Spleen (tissue), 11 donors: Measurements from ENCODE around the gene AMOTL1. TPM values are rescaled to one million over a fixed set of nuclear protein-coding genes. Genes with fewer than 3 reads are reported as not detected.

Experiments
- DNase-seq: peaks from one replicate; pipeline ENCODE4 v3.0.0-alpha.2; 2020
- H3K27ac ChIP-seq, 8 donors: fragments of 200-600 bp; sonication (generic) in 7 of 8; 1 replicate in 4 of 8; 2 replicates in 4 of 8; pipeline versions ENCODE4 v1.5.0 to v1.8.0; 2016 to 2021; ENCODE audit warnings: inconsistent platforms in 4 of 8, mild to moderate bottlenecking in 4 of 8, moderate library complexity in 1 of 8
- H3K27me3 ChIP-seq, 7 donors: fragments of 200-600 bp; sonication (generic) in 6 of 7; replicated peaks in 1 of 7; 1 replicate in 4 of 7; 2 replicates in 3 of 7; pipeline versions ENCODE4 v1.5.0 to v1.8.0; 2016 to 2021; ENCODE audit warnings: inconsistent platforms in 3 of 7, mild to moderate bottlenecking in 1 of 7
- H3K36me3 ChIP-seq, 6 donors: fragments of 200-600 bp; sonication (generic) in 5 of 6; 1 replicate in 4 of 6; 2 replicates in 2 of 6; pipeline versions ENCODE4 v1.5.0 to v1.8.0; 2016 to 2021; ENCODE audit warnings: inconsistent platforms in 2 of 6
- H3K4me1 ChIP-seq, 6 donors: fragments of 200-600 bp; sonication (generic) in 5 of 6; 1 replicate in 3 of 6; 2 replicates in 3 of 6; pipeline versions ENCODE4 v1.5.0 to v1.8.0; 2016 to 2021; ENCODE audit warnings: inconsistent platforms in 3 of 6
- H3K4me3 ChIP-seq, 8 donors: fragments of 200-600 bp; sonication (generic) in 7 of 8; 1 replicate in 4 of 8; 2 replicates in 4 of 8; pipeline versions ENCODE4 v1.5.0 to v1.8.0; 2016 to 2021; ENCODE audit warnings: inconsistent platforms in 4 of 8, mild to moderate bottlenecking in 4 of 8, moderate library complexity in 2 of 8
- H3K9me3 ChIP-seq, 8 donors: fragments of 200-600 bp; sonication (generic) in 7 of 8; 1 replicate in 4 of 8; 2 replicates in 4 of 8; pipeline versions ENCODE4 v1.5.0 to v1.8.0; 2016 to 2021; ENCODE audit warnings: inconsistent platforms in 4 of 8
- CTCF ChIP-seq, 11 experiments: fragments of 200-600 bp in 7 of 11; fragments of 450-650 bp in 4 of 11; sonication (generic) in 4 of 11; IDR thresholded peaks in 8 of 11; conservative IDR thresholded peaks in 3 of 11; 1 replicate in 7 of 11; 2 replicates in 4 of 11; pipeline versions ENCODE4 v1.4.0 to v1.8.0; 2016 to 2021; ENCODE audit warnings: antibody characterized with exemption in 11 of 11, inconsistent platforms in 4 of 11, mild to moderate bottlenecking in 1 of 11
- POLR2A ChIP-seq, 3 donors: fragments of 450-650 bp; IDR thresholded peaks; one replicate each; pipeline ENCODE4 v1.5.1; 2017; ENCODE audit warnings: antibody characterized with exemption in 3 of 3, mild to moderate bottlenecking in 1 of 3
- POLR2AphosphoS5 ChIP-seq, 3 donors: sonication (generic); formaldehyde crosslinking; IDR thresholded peaks; one replicate each; pipeline ENCODE4 v1.5.1; 2017; ENCODE audit warnings: antibody characterized with exemption in 3 of 3
- WGBS, 5 donors: extraction: QIAGEN DNeasy Blood & Tissue Kit in 3 of 5; methylation state at CpG; one replicate each; pipeline versions ENCODE4 v1.1.5 to v1.1.7; 2013 to 2018; 5-methylcytosine and 5-hydroxymethylcytosine counted together
- intact Hi-C: fragments of 100-400 bp; cut with DNase I; formaldehyde crosslinking; loops from one replicate; pipeline ENCODE4 v1.15.0; 2023; ENCODE audit warnings: low total_unique reads
- polyA plus RNA-seq, 3 donors: library from polyadenylated mRNA; stranded (reverse); fragments of 200-250 nt; gene quantifications; one replicate each; pipeline ENCODE4 v1.2.1, GENCODE V29; 2013
- total RNA-seq, 7 donors: library from RNA; depleted of rRNA in 3 of 7; stranded (reverse); fragments of >200 nt in 3 of 7; fragmentation: NEBNext Ultra II Directional in 4 of 7; extraction: Animal tissue kit (Norgen Biotek cat#: 25700) in 4 of 7; gene quantifications; one replicate each; pipeline versions ENCODE4 v1.1.0 to v1.2.1, GENCODE V29; 2016 to 2021
- donor health status: healthy with polysubstance abuse.
- donor health status: DM: no; HTN: no; CAD: no; lungs with moderate emphysema.
- donor health status: DM: no; HTN: no; CAD: no.
- donor health status: Bipolar disorder and iron deficiency.
- donor health status: healthy.
- donor health status: DM: no; HTN: no; CAD: no.
- donor health status: DM: yes; HTN: yes; CAD: no.

AMOTL1 gene
- total and polyA plus RNA-seq, 10 donors: 1.4 to 43.9 (median 29.7) TPM

GRCh38 chr11:94801866-94802460 lies 33.8 kb downstream of the AMOTL1 start:
- H3K27ac ChIP-seq: no peak overlapping the region
- H3K27me3 ChIP-seq: no peaks in the 10 kb centered on the region
- intact Hi-C loops: no loop called here
- H3K4me1 ChIP-seq: peaks cover 0 to 23% (median 6%) of the 10 kb centered on the region in 6 donors
- DNase-seq: no peak
- H3K9me3 ChIP-seq: no peaks in the 10 kb centered on the region
- WGBS, 5 donors: 88 to 96% (median 94%) methylated on average over 4 of the region's 4 CpGs
- no peak overlapping the region for H3K4me3 ChIP-seq
- H3K36me3 ChIP-seq: peaks cover 0 to 42% (median 0%) of the 10 kb centered on the region in 6 donors
- TF ChIP-seq POLR2AphosphoS5 (IDR thresholded peaks at IDR 0.05) (no peak), CTCF (IDR thresholded peaks at IDR 0.05 in 8 of 11, conservative IDR thresholded peaks at IDR 0.05 in 3 of 11) (no peak), POLR2A (IDR thresholded peaks at IDR 0.05) (no peak)

GRCh38 chr11:94802501-94802900 lies 34.3 kb downstream of the AMOTL1 start:
- no peaks in the 10 kb centered on the region for H3K27me3 ChIP-seq
- intact Hi-C loops: no loop called here
- no peak for DNase-seq
- H3K9me3 ChIP-seq: no peaks in the 10 kb centered on the region
- 77 to 96% (median 91%) methylated on average over 5 of the region's 5 CpGs for whole genome bisulfite sequencing, 5 donors
- peaks cover 0 to 42% (median 0%) of the 10 kb centered on the region in 6 donors for H3K36me3 ChIP-seq
- no peak for TF ChIP-seq POLR2A (IDR thresholded peaks at IDR 0.05)
- no peak for TF ChIP-seq POLR2AphosphoS5 (IDR thresholded peaks at IDR 0.05)
- TF ChIP-seq CTCF (IDR thresholded peaks at IDR 0.05 in 8 of 11, conservative IDR thresholded peaks at IDR 0.05 in 3 of 11): no peak
- peaks cover 0 to 22% (median 6%) of the 10 kb centered on the region in 6 donors for H3K4me1 ChIP-seq
- no peak overlapping the region for H3K27ac ChIP-seq
- H3K4me3 ChIP-seq: no peak overlapping the region

GRCh38 chr11:94803491-94803890 lies 35.3 kb downstream of the AMOTL1 start:
- Histone ChIP-seq H3K27ac (no peak overlapping the region), H3K4me3 (no peak overlapping the region), H3K9me3 (no peaks in the 10 kb centered on the region), H3K4me1 (peaks cover 0 to 22% (median 6%) of the 10 kb centered on the region in 6 donors), H3K36me3 (peaks cover 0 to 42% (median 0%) of the 10 kb centered on the region in 6 donors), H3K27me3 (no peaks in the 10 kb centered on the region)
- intact Hi-C loops: no loop called here
- TF ChIP-seq POLR2AphosphoS5 (IDR thresholded peaks at IDR 0.05) (no peak), CTCF (IDR thresholded peaks at IDR 0.05 in 8 of 11, conservative IDR thresholded peaks at IDR 0.05 in 3 of 11) (no peak), POLR2A (IDR thresholded peaks at IDR 0.05) (no peak)
- DNase-seq: no peak

GRCh38 chr11:94804874-94805273 lies 36.7 kb downstream of the AMOTL1 start:
- WGBS, 5 donors: 83 to 90% (median 89%) methylated on average over 4 of the region's 4 CpGs
- H3K27ac ChIP-seq: no peak overlapping the region

More at GRCh38 chr11:94804874-94805273, 36.7 kb downstream of the AMOTL1 start:
- peaks cover 0 to 35% (median 0%) of the 10 kb centered on the region in 6 donors for H3K36me3 ChIP-seq
- no peak for DNase-seq
- no peak overlapping the region for H3K4me3 ChIP-seq
- no peaks in the 10 kb centered on the region for H3K27me3 ChIP-seq
- TF ChIP-seq POLR2AphosphoS5 (IDR thresholded peaks at IDR 0.05) (no peak), POLR2A (IDR thresholded peaks at IDR 0.05) (no peak), CTCF (IDR thresholded peaks at IDR 0.05 in 8 of 11, conservative IDR thresholded peaks at IDR 0.05 in 3 of 11) (no peak)
- peaks cover 0 to 21% (median 5%) of the 10 kb centered on the region in 6 donors for H3K4me1 ChIP-seq
- intact Hi-C loops: no loop called here
- H3K9me3 ChIP-seq: no peaks in the 10 kb centered on the region
